Panc1 (cell line): ENCODE measurements around the gene INPP4B. TPM values are rescaled to one million over a fixed set of nuclear protein-coding genes. Genes with fewer than 3 reads are reported as not detected.

Experiments used
- ATAC-seq: fragments of 200-7000 bp; cut with Tn5 transposase; 2 replicates; pipeline ENCODE4 v1.9.1; 2020; ENCODE audit warnings: mild to moderate bottlenecking, moderate library complexity
- BruUV-seq: library from RNA; stranded (reverse); fragments of 400-500 nt; replicated peaks from 2 replicates; lab custom pipeline; 2021; lab: Mats Ljungman, UMichigan
- CTCF ChIA-PET: fragments of 300-600 bp; sonication (Branson Sonifier 250); formaldehyde crosslinking; loops from one replicate; lab custom pipeline; 2022; ENCODE audit warnings: antibody characterized with exemption; lab: Charles Lee
- POLR2A ChIA-PET: fragments of 300-600 bp; sonication (Branson Sonifier 250); formaldehyde crosslinking; loops from one replicate; lab custom pipeline; 2022; ENCODE audit warnings: antibody characterized with exemption; lab: Charles Lee
- DNase-seq: peaks from one replicate; pipeline ENCODE4 v3.0.0-alpha.2; 2010; ENCODE audit warnings: low read depth, low spot score
- H3K27ac ChIP-seq: 2 replicates; pipeline ENCODE4 v1.5.1; 2011; ENCODE audit warnings: mild to moderate bottlenecking, low read length, inconsistent platforms
- H3K27me3 ChIP-seq: fragments of 200-500 bp; sonication (Bioruptor generic); 2 replicates; pipeline ENCODE4 v1.6.0; 2014; ENCODE audit warnings: low read length, inconsistent platforms; ENCODE audit not compliant: control insufficient read depth, insufficient read depth
- H3K36me3 ChIP-seq: fragments of 200-500 bp; sonication (Bioruptor generic); 2 replicates; pipeline ENCODE4 v1.5.1; 2014; ENCODE audit warnings: inconsistent platforms, mild to moderate bottlenecking, low read length, moderate library complexity; ENCODE audit not compliant: control insufficient read depth, insufficient read depth
- H3K4me1 ChIP-seq: 2 replicates; pipeline ENCODE4 v1.5.1; 2011; ENCODE audit warnings: inconsistent platforms, mild to moderate bottlenecking, low read length, moderate library complexity; ENCODE audit not compliant: control insufficient read depth, insufficient read depth
- H3K4me3 ChIP-seq, 2 experiments: 2 replicates each; pipeline ENCODE4 v1.5.1; 2011 to 2012; ENCODE audit warnings: low read depth in 2 of 2, low read length in 2 of 2, mild to moderate bottlenecking in 2 of 2, inconsistent platforms in 1 of 2, moderate library complexity in 1 of 2
- H3K9me3 ChIP-seq: fragments of 200-500 bp; sonication (Bioruptor generic); 2 replicates; pipeline ENCODE4 v1.5.1; 2014; ENCODE audit warnings: low read depth, mild to moderate bottlenecking, inconsistent platforms, low read length, moderate library complexity; ENCODE audit not compliant: control insufficient read depth, insufficient read depth
- CTCF ChIP-seq: fragments of 450-650 bp; IDR thresholded peaks from 2 replicates; pipeline ENCODE4 v1.5.1; 2017; ENCODE audit warnings: mild to moderate bottlenecking
- POLR2AphosphoS5 ChIP-seq: IDR thresholded peaks from 2 replicates; pipeline ENCODE4 v1.6.1; 2012; ENCODE audit warnings: mild to moderate bottlenecking, low read depth, low read length, moderate library complexity
- REST ChIP-seq, 2 experiments: IDR thresholded peaks; 2 replicates each; pipeline ENCODE4 v1.6.1; 2011 to 2012; ENCODE audit warnings: low read depth in 2 of 2, control low read depth in 1 of 2, low read length in 1 of 2, mild to moderate bottlenecking in 1 of 2, moderate library complexity in 1 of 2; ENCODE audit not compliant: insufficient read depth in 1 of 2
- TCF7L2 ChIP-seq: IDR thresholded peaks from 2 replicates; pipeline ENCODE4 v1.6.1; 2011; ENCODE audit warnings: mild to moderate bottlenecking, low read depth, low read length, inconsistent platforms
- in situ Hi-C: cut with HindIII; loops from 2 replicates; pipeline ENCODE4 v1.10.0; 2016; ENCODE audit warnings: low sequenced_read_pairs, low pct_unique_long_range_greater_than_20kb
- intact Hi-C: fragments of 100-400 bp; cut with micrococcal nuclease; formaldehyde crosslinking; loops from one replicate; pipeline ENCODE4 v1.10.0; 2022; ENCODE audit not compliant: unreplicated experiment
- total RNA-seq: library from RNA; stranded (reverse); gene quantifications from one replicate; pipeline ENCODE4 v1.2.1, GENCODE V29; 2021; ENCODE audit not compliant: unreplicated experiment

The INPP4B gene
- total RNA-seq, 1 experiment from 2014 or later, result 4.5 TPM

GRCh38 chr4:142473218-142473959 lies 372.7 kb downstream of the INPP4B start:
- in situ Hi-C loops (no loop called here), intact Hi-C loops (no loop called here)
- no TSS peak for BruUV-seq
- Histone ChIP-seq H3K36me3 (no peaks in the 10 kb centered on the region), H3K27ac (no peak overlapping the region), H3K4me3 (no peak overlapping the region), H3K4me1 (no peaks in the 10 kb centered on the region), H3K9me3 (no peaks in the 10 kb centered on the region), H3K27me3 (no peaks in the 10 kb centered on the region)
- DNase-seq (no peak), ATAC-seq (no peak)
- TF ChIP-seq TCF7L2, result no peak
- no peak for TF ChIP-seq CTCF
- TF ChIP-seq REST (IDR thresholded peaks at IDR 0.05; ENCODE audit: insufficient read depth in 1 of 2, low read depth in 2 of 2, low read length in 1 of 2), result no peak
- ChIA-PET POLR2A (no interaction called here), CTCF (no interaction called here)

GRCh38 chr4:142467088-142467487 lies 379.0 kb downstream of the INPP4B start:
- CTCF ChIA-PET, result no interaction called here
- no peaks in the 10 kb centered on the region for H3K9me3 ChIP-seq
- no peak overlapping the region for H3K27ac ChIP-seq
- in situ Hi-C loops (no loop called here), intact Hi-C loops (no loop called here)
- no TSS peak for BruUV-seq
- H3K4me1 ChIP-seq, result no peaks in the 10 kb centered on the region
- TF ChIP-seq REST (IDR thresholded peaks at IDR 0.05; ENCODE audit: insufficient read depth in 1 of 2, low read depth in 2 of 2, low read length in 1 of 2), result no peak
- TF ChIP-seq POLR2AphosphoS5, result no peak
- no peak overlapping the region for H3K4me3 ChIP-seq
- DNase-seq (no peak), ATAC-seq (no peak)
- H3K27me3 ChIP-seq, result no peaks in the 10 kb centered on the region
- no peaks in the 10 kb centered on the region for H3K36me3 ChIP-seq
- POLR2A ChIA-PET, result no interaction called here
